ENCODE measurements around the gene MARVELD1. TPM values are rescaled to one million over a fixed set of nuclear protein-coding genes. Genes with fewer than 3 reads are reported as not detected.

MARVELD1 gene
- total and polyA plus RNA-seq, 2 experiments from 2014 or later, result 7.3 to 23.7 TPM

- Histone ChIP-seq H3F3A (replicated peaks; ENCODE audit: low read depth) (0 out of 2 replicates have a peak, but pooled peaks cover 2% of the 10 kb centered on the region), H4K20me1 (replicated peaks; ENCODE audit: insufficient read depth) (no peaks in the 10 kb centered on the region), H2AFZ (no peak overlapping the region), H3K4me1 (ENCODE audit: insufficient read depth) (no peaks in the 10 kb centered on the region), H3K4me2 (no peak overlapping the region), H3K27me3 (ENCODE audit: insufficient read depth) (peaks cover 26% of the 10 kb centered on the region), H3K36me3 (ENCODE audit: insufficient read depth) (no peaks in the 10 kb centered on the region), H3K9me2 (ENCODE audit: insufficient read depth) (peaks cover 9% of the 10 kb centered on the region; the same call in 1 of the 2 replicates), H3K4me3 (no peak overlapping the region), H3K27ac (ENCODE audit: low read depth) (no peak overlapping the region), H3K79me2 (replicated peaks; ENCODE audit: insufficient read depth) (no peaks in the 10 kb centered on the region)
- ATAC-seq (peak; percentile 84), DNase-seq (ENCODE audit: low spot score) (peak; percentile 92)
- TF ChIP-seq EZH2phosphoT487 (IDR thresholded peaks at IDR 0.05; ENCODE audit: unreplicated experiment) (no peak), CTCF (conservative IDR thresholded peaks at IDR 0.05; ENCODE audit: low read depth in 2 of 2) (peak; percentile 89 to 98)
- Mint-ChIP-seq H3K36me3 (ENCODE audit: low read depth) (peaks cover 11% of the 10 kb centered on the region), H3K4me3 (no peak overlapping the region), H3K27ac (no peak overlapping the region), H3K4me1 (peaks cover under 1% of the 10 kb centered on the region; the same call in 2 of the 3 replicates), H3K27me3 (ENCODE audit: insufficient read depth, low read depth, poor library complexity) (peaks cover 17% of the 10 kb centered on the region), H3K9me3 (peaks cover 11% of the 10 kb centered on the region)
Measured at GRCh38 chr10:97731346-97732051, 18.0 kb downstream of the MARVELD1 start.

- Mint-ChIP-seq H3K27me3 (ENCODE audit: insufficient read depth, low read depth, poor library complexity) (peaks cover 22% of the 10 kb centered on the region), H3K4me1 (no peaks in the 10 kb centered on the region), H3K9me3 (peaks cover 16% of the 10 kb centered on the region), H3K36me3 (ENCODE audit: low read depth) (peaks cover 16% of the 10 kb centered on the region), H3K4me3 (no peak overlapping the region), H3K27ac (no peak overlapping the region)
- Histone ChIP-seq H3F3A (replicated peaks; ENCODE audit: low read depth) (0 out of 2 replicates have a peak, but pooled peaks cover 2% of the 10 kb centered on the region), H4K20me1 (replicated peaks; ENCODE audit: insufficient read depth) (no peaks in the 10 kb centered on the region), H2AFZ (no peak overlapping the region), H3K4me3 (no peak overlapping the region), H3K27me3 (ENCODE audit: insufficient read depth) (peaks cover 27% of the 10 kb centered on the region), H3K79me2 (replicated peaks; ENCODE audit: insufficient read depth) (no peaks in the 10 kb centered on the region), H3K36me3 (ENCODE audit: insufficient read depth) (no peaks in the 10 kb centered on the region), H3K9me2 (ENCODE audit: insufficient read depth) (peaks cover 10% of the 10 kb centered on the region; the same call in 1 of the 2 replicates), H3K4me1 (ENCODE audit: insufficient read depth) (no peaks in the 10 kb centered on the region), H3K4me2 (no peak overlapping the region), H3K27ac (ENCODE audit: low read depth) (no peak overlapping the region)
- no peak for ATAC-seq
- DNase-seq (ENCODE audit: low spot score), result no peak
- TF ChIP-seq NANOG (IDR thresholded peaks at IDR 0.05; ENCODE audit: borderline replicate concordance) (no peak), CREB1 (CRISPR knock-in tag; IDR thresholded peaks at IDR 0.05; ENCODE audit: low read depth) (no peak), ZNF114 (CRISPR knock-in tag; IDR thresholded peaks at IDR 0.05) (no peak), EZH2phosphoT487 (IDR thresholded peaks at IDR 0.05; ENCODE audit: unreplicated experiment) (no peak), ZNF462 (CRISPR knock-in tag; IDR thresholded peaks at IDR 0.05) (no peak), EZH2 (IDR thresholded peaks at IDR 0.05; ENCODE audit: low read depth, unreplicated experiment) (no peak), STAT1 (IDR thresholded peaks at IDR 0.05; ENCODE audit: unreplicated experiment) (no peak), POLR2AphosphoS5 (IDR thresholded peaks at IDR 0.05; ENCODE audit: low read depth) (no peak), JUNB (IDR thresholded peaks at IDR 0.05; ENCODE audit: unreplicated experiment) (no peak), ETS1 (IDR thresholded peaks at IDR 0.05) (no peak)
Measured at GRCh38 chr10:97732052-97732359, 18.5 kb downstream of the MARVELD1 start.
